T-cell (primary cell): Measurements from ENCODE around the gene C14orf39. TPM values are rescaled to one million over a fixed set of nuclear protein-coding genes. Genes with fewer than 3 reads are reported as not detected.

Experiments
- ATAC-seq, 4 experiments: fragments of 200-7000 bp in 3 of 4; fragments of 150-1000 bp in 1 of 4; cut with Tn5 transposase; replicated peaks in 1 of 4; 1 replicate in 3 of 4; 2 replicates in 1 of 4; pipeline ENCODE4 v1.10.0; 2021; ENCODE audit warnings: moderate library complexity in 3 of 4, mild to moderate bottlenecking in 2 of 4, moderate number of reproducible peaks in 1 of 4
- CTCF ChIA-PET, 2 donors: fragments of 300-600 bp; sonication (Branson Sonifier 250); formaldehyde crosslinking; loops; one replicate each; lab custom pipeline; 2022; ENCODE audit warnings: antibody characterized with exemption in 2 of 2; lab: Charles Lee
- POLR2A ChIA-PET, 2 donors: fragments of 300-600 bp; sonication (Branson Sonifier 250); formaldehyde crosslinking; loops; one replicate each; lab custom pipeline; 2022; ENCODE audit warnings: antibody characterized with exemption in 2 of 2; lab: Charles Lee
- DNase-seq, 35 experiments: peaks; one replicate each; pipeline versions ENCODE4 v3.0.0 to v3.0.0-alpha.2; 2013 to 2023
- H3K27ac ChIP-seq: one replicate; pipeline ENCODE4 v1.5.1; 2013; ENCODE audit warnings: low read length
- H3K27me3 ChIP-seq, 2 experiments: replicated peaks in 1 of 2; 1 replicate in 1 of 2; 2 replicates in 1 of 2; pipeline versions ENCODE4 v1.6.1 to v1.7.0; 2013; ENCODE audit warnings: low read length in 1 of 2, mixed read lengths in 1 of 2; ENCODE audit not compliant: control insufficient read depth in 2 of 2, insufficient read depth in 2 of 2; ENCODE audit errors: extremely low read depth in 1 of 2
- H3K36me3 ChIP-seq, 2 donors: 1 replicate in 1 of 2; 2 replicates in 1 of 2; pipeline versions ENCODE4 v1.6.1 to v1.7.0; 2013; ENCODE audit warnings: low read length in 1 of 2; ENCODE audit not compliant: control insufficient read depth in 2 of 2, insufficient read depth in 1 of 2; ENCODE audit errors: extremely low read depth in 1 of 2
- H3K4me1 ChIP-seq, 2 experiments: 1 replicate in 1 of 2; 2 replicates in 1 of 2; pipeline versions ENCODE4 v1.6.1 to v1.7.0; 2013; ENCODE audit warnings: low read length in 2 of 2, mixed read lengths in 1 of 2; ENCODE audit not compliant: insufficient read depth in 2 of 2, control insufficient read depth in 1 of 2; ENCODE audit errors: extremely low read depth in 1 of 2
- H3K4me3 ChIP-seq, 2 donors: 1 replicate in 1 of 2; 2 replicates in 1 of 2; pipeline versions ENCODE4 v1.5.1 to v1.7.0; 2013; ENCODE audit warnings: mild to moderate bottlenecking in 2 of 2, low read length in 1 of 2, moderate library complexity in 1 of 2; ENCODE audit not compliant: control insufficient read depth in 1 of 2; ENCODE audit errors: extremely low read depth in 1 of 2
- H3K9me3 ChIP-seq: 2 replicates; pipeline ENCODE4 v1.7.0; 2013
- H3K27ac Mint-ChIP-seq, 2 donors: one replicate each; pipeline ENCODE4 v1.8.0; 2020 to 2021; ENCODE audit warnings: mild to moderate bottlenecking in 2 of 2, mixed read lengths in 2 of 2
- H3K27me3 Mint-ChIP-seq, 2 donors: one replicate each; pipeline ENCODE4 v1.8.0; 2021 to 2022; ENCODE audit warnings: mixed read lengths in 2 of 2
- H3K36me3 Mint-ChIP-seq: one replicate; pipeline ENCODE4 v1.8.0; 2021; ENCODE audit warnings: mixed read lengths
- H3K4me1 Mint-ChIP-seq, 3 donors: one replicate each; pipeline ENCODE4 v1.8.0; 2020 to 2022; ENCODE audit warnings: mixed read lengths in 3 of 3, mild to moderate bottlenecking in 1 of 3
- H3K4me3 Mint-ChIP-seq, 3 donors: one replicate each; pipeline ENCODE4 v1.8.0; 2020 to 2022; ENCODE audit warnings: mild to moderate bottlenecking in 3 of 3, mixed read lengths in 3 of 3, moderate library complexity in 3 of 3
- H3K9me3 Mint-ChIP-seq, 3 donors: one replicate each; pipeline ENCODE4 v1.8.0; 2020 to 2022; ENCODE audit warnings: mixed read lengths in 3 of 3
- whole genome bisulfite sequencing: methylation state at CpG from one replicate; pipeline ENCODE4 v1.1.5; 2013; ENCODE audit warnings: missing lambda C conversion rate; ENCODE audit not compliant: insufficient coverage; 5-methylcytosine and 5-hydroxymethylcytosine counted together
- total RNA-seq, 35 experiments: library from RNA in 6 of 35; stranded (reverse) in 6 of 35; fragments of 120-200 nt in 1 of 35; gene quantifications; one replicate each; pipeline versions ENCODE4 v1.2.1 to v1.2.4 and lab custom pipeline; 2013 to 2026

The C14orf39 gene
- total RNA-seq, 5 donors from 2014 or later (not counting 1 experiment from before 2014, with no cell fraction given): not detected

DNA sequence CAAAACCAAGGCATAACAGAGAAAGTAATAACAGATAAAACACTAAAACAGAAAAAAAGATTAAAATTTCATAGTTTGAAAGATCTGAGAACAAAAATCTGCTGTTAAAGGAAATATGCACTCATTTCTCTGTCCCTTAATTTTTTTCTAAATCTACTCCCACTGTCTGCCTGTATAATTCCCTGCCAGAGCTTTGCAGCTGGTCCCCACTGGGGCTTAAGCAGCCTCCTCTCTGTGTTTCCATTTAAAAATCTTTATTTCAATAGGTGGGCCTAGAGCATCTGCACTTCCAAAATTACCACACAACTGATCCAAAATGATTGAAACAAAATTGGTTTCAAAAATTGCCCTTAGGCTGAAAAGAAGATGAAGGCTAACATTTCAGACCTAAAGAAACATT, 16.7 kb upstream of the C14orf39 start:
- no peak overlapping the region for H3K4me3 ChIP-seq
- no peak overlapping the region for H3K27ac ChIP-seq
- peaks cover 3% of the 10 kb centered on the region for H3K9me3 ChIP-seq
- Mint-ChIP-seq H3K27me3 (peaks cover 53 to 66% of the 10 kb centered on the region in 2 donors), H3K4me3 (no peak overlapping the region), H3K4me1 (peaks cover 3 to 4% (median 4%) of the 10 kb centered on the region in 3 donors), H3K9me3 (no peaks in the 10 kb centered on the region), H3K36me3 (no peaks in the 10 kb centered on the region), H3K27ac (no peak overlapping the region)
- ChIA-PET CTCF (no interaction called here), POLR2A (no interaction called here)
- ATAC-seq (no peak), DNase-seq (no peak)
- no peaks in the 10 kb centered on the region for H3K4me1 ChIP-seq
- peaks cover 23 to 33% of the 10 kb centered on the region in 2 experiments for H3K27me3 ChIP-seq
- H3K36me3 ChIP-seq: no peaks in the 10 kb centered on the region

DNA sequence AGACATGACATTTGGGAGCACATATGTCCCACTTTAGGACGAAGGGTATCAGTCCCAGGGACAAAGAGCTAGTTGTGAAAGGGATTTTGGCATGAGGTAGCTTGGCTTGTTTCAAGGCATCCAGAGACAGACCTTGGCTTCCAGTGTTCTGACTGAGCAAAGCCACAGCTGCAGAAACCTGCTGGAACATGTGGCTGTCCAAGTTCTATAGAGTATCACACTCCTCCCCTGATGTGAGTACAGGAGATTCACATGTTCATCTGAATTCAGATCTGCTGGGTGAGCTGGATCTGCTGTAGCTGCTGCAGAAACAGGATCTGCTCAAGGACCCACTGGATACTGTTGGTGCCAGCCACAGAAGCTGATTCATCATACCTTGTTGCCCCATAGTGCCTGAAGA, 10.1 kb upstream of the C14orf39 start:
- ChIA-PET CTCF (no interaction called here), POLR2A (no interaction called here)
- no peaks in the 10 kb centered on the region for H3K4me1 ChIP-seq
- no peaks in the 10 kb centered on the region for H3K9me3 ChIP-seq
- no peaks in the 10 kb centered on the region for H3K36me3 Mint-ChIP-seq
- H3K4me3 ChIP-seq: no peak overlapping the region
- DNase-seq: no peak
- 43% methylated on average over 1 of the region's 1 CpG for WGBS
- H3K27ac Mint-ChIP-seq: no peak overlapping the region
- no peak for ATAC-seq
- no peaks in the 10 kb centered on the region for H3K9me3 Mint-ChIP-seq
- peaks cover 19 to 32% of the 10 kb centered on the region in 2 donors for H3K27me3 Mint-ChIP-seq
- H3K27ac ChIP-seq: no peak overlapping the region
- H3K36me3 ChIP-seq: no peaks in the 10 kb centered on the region
- H3K4me3 Mint-ChIP-seq: no peak overlapping the region
- H3K27me3 ChIP-seq: peaks cover 11 to 14% of the 10 kb centered on the region in 2 experiments
- no peaks in the 10 kb centered on the region for H3K4me1 Mint-ChIP-seq

DNA sequence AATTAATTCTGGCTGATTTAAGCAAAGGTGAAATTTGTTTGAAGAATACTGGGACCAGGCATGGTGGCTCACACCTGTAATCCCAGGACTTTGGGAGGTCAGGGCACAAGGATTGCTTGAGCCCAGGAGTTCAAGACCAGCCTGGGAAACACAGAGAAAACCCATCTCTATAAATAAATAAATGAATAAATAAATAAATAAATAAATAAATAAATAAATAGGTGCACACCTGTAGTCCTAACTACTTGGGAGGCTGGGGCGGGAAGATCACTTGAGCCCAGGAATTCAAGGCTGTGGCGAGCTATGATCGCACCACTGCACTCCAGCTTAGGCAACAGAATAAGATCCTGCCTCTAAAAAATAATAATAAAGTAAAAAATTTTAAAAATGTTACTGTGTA, 4.4 kb upstream of the C14orf39 start:
- ChIA-PET POLR2A (interaction anchor here in 1 of 2 donors (0.6 kb wide), 1 partner anchor 10 kb away, joined by 3 read pairs; no protein-coding TSS in a partner anchor), CTCF (no interaction called here)
- Histone ChIP-seq H3K27ac (no peak overlapping the region), H3K4me1 (peaks cover 0 to 8% of the 10 kb centered on the region in 2 experiments), H3K27me3 (peaks cover 16 to 23% of the 10 kb centered on the region in 2 experiments), H3K9me3 (no peaks in the 10 kb centered on the region), H3K4me3 (no peak overlapping the region), H3K36me3 (no peaks in the 10 kb centered on the region)
- DNase-seq (no peak), ATAC-seq (no peak)
- Mint-ChIP-seq H3K9me3 (no peaks in the 10 kb centered on the region), H3K4me1 (peaks cover 0 to 5% (median 2%) of the 10 kb centered on the region in 3 donors), H3K27me3 (peaks cover 17 to 30% of the 10 kb centered on the region in 2 donors), H3K27ac (no peak overlapping the region), H3K36me3 (no peaks in the 10 kb centered on the region), H3K4me3 (no peak overlapping the region)
- WGBS: 100% methylated on average over 3 of the region's 3 CpGs

DNA sequence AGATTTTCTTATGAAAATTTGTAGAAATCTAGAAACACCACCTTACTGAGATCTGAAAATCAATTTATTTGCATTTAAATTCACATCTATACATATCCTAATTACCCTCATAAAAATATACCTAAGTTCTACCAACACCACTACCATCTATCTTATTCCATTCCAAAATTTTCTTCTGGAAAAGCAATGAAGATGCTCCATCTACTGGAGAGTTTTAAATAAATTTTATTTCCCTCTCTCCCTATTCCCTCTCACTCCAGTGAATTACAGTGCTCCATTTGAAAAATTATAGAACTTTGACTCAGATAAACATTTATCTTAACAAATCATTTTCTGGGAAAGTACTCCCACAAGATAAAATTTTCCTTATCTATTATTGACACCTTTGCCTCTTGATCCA, 2.3 kb upstream of the C14orf39 start:
- ATAC-seq (no peak), DNase-seq (no peak)
- Histone ChIP-seq H3K4me1 (peaks cover 0 to 11% of the 10 kb centered on the region in 2 experiments), H3K27me3 (peaks cover 15 to 23% of the 10 kb centered on the region in 2 experiments), H3K36me3 (no peaks in the 10 kb centered on the region), H3K27ac (no peak overlapping the region), H3K9me3 (no peaks in the 10 kb centered on the region), H3K4me3 (no peak overlapping the region)
- H3K27me3 Mint-ChIP-seq: peaks cover 13 to 29% of the 10 kb centered on the region in 2 donors
- ChIA-PET POLR2A (no interaction called here), CTCF (no interaction called here)
- no peak overlapping the region for H3K4me3 Mint-ChIP-seq
- no peaks in the 10 kb centered on the region for H3K9me3 Mint-ChIP-seq
- H3K27ac Mint-ChIP-seq: no peak overlapping the region
- H3K4me1 Mint-ChIP-seq: peaks cover 0 to 5% (median 2%) of the 10 kb centered on the region in 3 donors
- no peaks in the 10 kb centered on the region for H3K36me3 Mint-ChIP-seq

DNA sequence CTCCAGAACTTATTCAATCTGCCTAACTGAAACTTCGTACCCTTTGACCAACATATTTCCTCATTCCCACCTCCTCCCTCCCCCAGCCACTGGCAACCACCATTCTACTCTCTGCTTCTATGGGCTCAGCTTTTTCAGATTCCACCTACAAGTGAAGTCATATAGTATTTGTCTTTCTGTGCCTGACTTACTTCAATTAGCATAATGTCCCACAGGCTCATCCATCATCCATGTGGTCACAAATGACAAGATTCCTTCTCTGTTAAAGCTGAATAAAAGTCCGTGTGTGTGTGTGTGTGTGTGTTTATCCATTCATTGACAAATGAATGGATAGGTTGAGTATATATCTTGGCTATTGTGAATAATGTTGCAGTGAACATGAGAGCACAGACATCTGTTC, 1.3 kb upstream of the C14orf39 start:
- peaks cover 0 to 11% of the 10 kb centered on the region in 2 experiments for H3K4me1 ChIP-seq
- H3K27ac ChIP-seq: no peak overlapping the region
- Mint-ChIP-seq H3K4me3 (no peak overlapping the region), H3K4me1 (peaks cover 0 to 5% (median 2%) of the 10 kb centered on the region in 3 donors), H3K27me3 (peaks cover 17 to 33% of the 10 kb centered on the region in 2 donors), H3K27ac (no peak overlapping the region), H3K36me3 (no peaks in the 10 kb centered on the region), H3K9me3 (no peaks in the 10 kb centered on the region)
- ATAC-seq (no peak), DNase-seq (no peak)
- ChIA-PET POLR2A (no interaction called here), CTCF (no interaction called here)
- peaks cover 15 to 23% of the 10 kb centered on the region in 2 experiments for H3K27me3 ChIP-seq
- H3K4me3 ChIP-seq: no peak overlapping the region
- no peaks in the 10 kb centered on the region for H3K9me3 ChIP-seq
- no CpG with 5 or more reads among the region's 2 CpGs for WGBS
- no peaks in the 10 kb centered on the region for H3K36me3 ChIP-seq

DNA sequence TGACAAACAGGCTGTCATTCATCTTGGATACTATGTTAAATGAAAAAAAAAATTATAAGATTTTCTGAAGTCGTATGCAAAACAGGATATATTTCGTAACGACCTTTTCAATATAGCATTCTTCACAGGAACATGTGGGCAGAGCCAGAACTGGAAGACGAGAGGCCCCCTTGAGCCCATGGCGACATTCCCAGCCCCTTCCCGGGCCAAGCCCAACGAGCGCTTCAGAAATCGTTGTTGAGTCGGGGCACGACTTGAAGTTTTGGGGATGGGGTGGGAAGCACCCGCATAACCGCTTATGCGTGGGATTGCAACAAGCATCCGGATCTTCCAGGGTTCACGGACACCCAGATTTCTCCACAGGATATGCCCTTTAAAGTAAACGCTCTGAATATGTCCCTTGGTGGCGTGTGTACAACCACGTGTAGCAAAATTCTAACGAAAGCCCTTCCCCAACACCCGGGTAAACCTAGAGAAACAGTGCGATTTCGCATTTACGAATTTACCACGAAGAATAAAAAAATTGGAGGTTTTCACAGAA, 736 bp downstream of the C14orf39 start:
- peaks cover 0 to 7% (median 5%) of the 10 kb centered on the region in 3 donors for H3K9me3 Mint-ChIP-seq
- Histone ChIP-seq H3K9me3 (no peaks in the 10 kb centered on the region), H3K27ac (no peak overlapping the region), H3K4me3 (peak overlapping the region in 1 of 2 donors; percentile 54), H3K27me3 (peaks cover 15 to 20% of the 10 kb centered on the region in 2 experiments), H3K4me1 (peaks cover 0 to 11% of the 10 kb centered on the region in 2 experiments), H3K36me3 (no peaks in the 10 kb centered on the region)
- peaks cover 0 to 5% (median 2%) of the 10 kb centered on the region in 3 donors for H3K4me1 Mint-ChIP-seq
- no peaks in the 10 kb centered on the region for H3K36me3 Mint-ChIP-seq
- ATAC-seq (no peak), DNase-seq (no peak)
- H3K27ac Mint-ChIP-seq: no peak overlapping the region
- 16% methylated on average over 21 of the region's 25 CpGs for WGBS
- ChIA-PET CTCF (no interaction called here), POLR2A (no interaction called here)
- peaks cover 7 to 30% of the 10 kb centered on the region in 2 donors for H3K27me3 Mint-ChIP-seq
- peak overlapping the region in 1 of 3 donors; percentile 33 for H3K4me3 Mint-ChIP-seq
